ENCODE results near the gene MFAP4. TPM values are rescaled to one million over a fixed set of nuclear protein-coding genes. Genes with fewer than 3 reads are reported as not detected.

MFAP4 gene
- total RNA-seq, 4 donors from 2014 or later = 127 to 315 (median 226) TPM

DNA sequence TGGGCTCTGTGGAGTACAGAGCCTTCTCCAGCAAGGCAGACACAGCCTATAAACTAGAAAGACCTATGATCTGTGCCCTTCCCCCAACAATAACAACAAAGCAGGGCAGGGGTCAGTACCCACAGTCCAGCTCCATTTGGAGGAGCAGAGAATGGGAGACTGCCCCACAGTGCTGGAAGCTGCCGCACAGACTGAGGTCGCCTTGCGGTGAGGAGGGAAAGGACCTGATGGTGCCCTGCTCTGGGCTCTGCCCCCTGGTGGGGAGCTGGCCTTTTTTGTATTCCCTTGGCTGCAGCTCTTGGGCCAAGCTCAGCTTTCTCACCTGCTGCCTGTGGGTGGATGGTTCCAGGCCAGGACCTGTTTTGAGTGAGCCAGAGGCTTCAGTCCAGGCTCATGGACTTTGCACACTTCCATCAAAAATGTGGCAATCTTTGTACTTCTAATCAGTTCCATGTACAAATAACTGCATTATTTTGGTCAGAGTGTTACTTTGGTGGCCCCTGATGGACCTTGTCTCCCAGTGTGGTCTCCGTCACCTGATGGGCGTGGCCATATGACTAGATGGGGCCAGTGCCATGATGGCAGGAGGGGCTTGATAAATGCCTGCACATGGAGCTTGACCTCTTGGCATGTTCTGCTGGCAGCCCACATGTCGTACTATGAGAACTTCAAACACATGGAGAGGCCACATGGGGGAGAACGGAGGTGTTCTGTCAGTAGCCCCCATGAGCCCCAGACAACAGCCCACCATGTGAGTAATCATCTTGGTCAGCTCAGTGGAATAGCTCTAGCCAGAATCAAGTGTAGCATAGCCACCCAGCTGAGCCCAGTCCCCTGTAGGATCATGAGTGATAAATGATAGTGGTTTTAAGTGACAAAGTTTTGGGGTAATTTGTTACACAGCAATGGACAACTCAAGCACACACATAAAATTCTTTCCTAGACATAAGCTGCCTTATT lies 48.7 kb downstream of the MFAP4 start:
- DNase-seq (ENCODE audit: extremely low spot score) = no peak
- H3K4me3 ChIP-seq = no peak overlapping the region
- no peaks in the 10 kb centered on the region for H3K27me3 ChIP-seq
- H3K36me3 ChIP-seq = peaks cover 0 to 23% (median 15%) of the 10 kb centered on the region in 4 donors
- peak overlapping the region in 1 of 4 donors; percentile 21 for H3K27ac ChIP-seq (replicated peaks in 1 of 4)
- H3K4me1 ChIP-seq = peaks cover 17 to 42% (median 27%) of the 10 kb centered on the region in 4 donors
- intact Hi-C loops (cut with DNase I) = no loop called here
- no peaks in the 10 kb centered on the region for H3K9me3 ChIP-seq
- TF ChIP-seq CTCF (IDR thresholded peaks at IDR 0.05) (peak; percentile 32 to 65 (median 42)), EP300 (IDR thresholded peaks at IDR 0.05) (no peak)
- WGBS = 100% methylated on average over 4 of the region's 7 CpGs

DNA sequence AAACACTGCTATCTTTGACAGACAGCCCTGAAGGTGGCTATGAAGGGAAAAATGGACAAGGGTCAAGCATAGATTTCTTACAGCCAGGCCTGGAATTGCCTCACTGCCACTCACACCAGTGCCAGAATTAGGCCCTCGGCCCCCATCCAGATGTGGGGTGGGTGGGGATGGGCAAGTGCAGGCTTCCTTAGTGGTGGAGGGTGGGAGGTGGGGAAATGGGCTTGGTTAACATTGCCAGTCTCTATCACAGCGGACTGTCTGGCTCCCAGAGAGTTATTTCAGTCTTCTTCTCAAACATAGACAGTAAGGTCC lies 49.3 kb downstream of the MFAP4 start:
- Histone ChIP-seq H3K9me3 (no peaks in the 10 kb centered on the region), H3K4me1 (peaks cover 17 to 40% (median 26%) of the 10 kb centered on the region in 4 donors), H3K27me3 (no peaks in the 10 kb centered on the region), H3K36me3 (peaks cover 0 to 29% (median 20%) of the 10 kb centered on the region in 4 donors), H3K27ac (replicated peaks in 1 of 4) (peak overlapping the region in 1 of 4 donors; percentile 21), H3K4me3 (no peak overlapping the region)
- intact Hi-C loops (cut with DNase I) = no loop called here
- WGBS = 67% methylated on average over 2 of the region's 2 CpGs
- no peak for DNase-seq (ENCODE audit: extremely low spot score)
- no peak for TF ChIP-seq EP300 (IDR thresholded peaks at IDR 0.05)
- no peak for TF ChIP-seq POLR2A (IDR thresholded peaks at IDR 0.05; ENCODE audit: low read depth)
- TF ChIP-seq POLR2AphosphoS5 (IDR thresholded peaks at IDR 0.05) = no peak
- no peak for TF ChIP-seq CTCF (IDR thresholded peaks at IDR 0.05)

DNA sequence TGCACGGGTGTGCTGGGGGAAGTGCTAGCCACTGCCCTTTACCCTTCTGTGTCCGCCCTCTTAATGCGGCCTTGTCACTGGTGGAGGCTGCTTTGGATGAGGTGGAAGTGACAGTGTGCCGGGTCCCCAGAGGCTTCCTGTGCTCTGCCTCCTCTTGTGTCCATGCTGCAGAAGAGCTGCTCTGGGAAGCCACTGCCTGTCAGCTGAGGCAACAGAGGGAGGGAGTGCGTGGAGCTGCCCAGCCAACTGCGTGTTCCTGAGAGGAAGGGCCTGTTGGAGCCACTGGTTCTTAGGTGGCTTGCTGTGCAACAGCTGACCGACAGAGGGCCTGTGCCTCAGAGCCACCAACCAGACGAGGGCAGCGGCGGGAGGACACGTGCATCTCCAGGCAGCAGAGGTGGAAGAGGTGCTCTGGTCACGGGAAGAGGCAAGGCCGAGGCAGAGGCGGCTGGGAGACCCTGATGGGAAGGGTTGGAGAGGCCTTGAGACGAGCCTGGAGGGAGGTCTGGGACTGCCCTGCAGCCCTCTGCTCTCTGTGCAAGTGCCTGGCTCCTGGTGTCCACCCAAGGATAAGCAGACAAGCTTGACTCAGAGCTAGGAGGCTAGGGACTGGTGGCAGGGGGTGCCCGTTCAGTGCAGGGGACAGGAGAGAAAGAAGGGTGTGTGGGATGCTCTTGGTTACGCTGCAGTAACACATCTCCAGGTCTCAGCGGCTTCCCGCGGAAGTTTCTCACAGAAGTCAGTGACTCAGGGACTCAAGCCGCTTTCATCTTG lies 49.9 kb downstream of the MFAP4 start:
- H3K36me3 ChIP-seq = peaks cover 0 to 34% (median 23%) of the 10 kb centered on the region in 4 donors
- H3K9me3 ChIP-seq = no peaks in the 10 kb centered on the region
- H3K4me3 ChIP-seq = no peak overlapping the region
- H3K4me1 ChIP-seq = peaks cover 15 to 34% (median 21%) of the 10 kb centered on the region in 4 donors
- peak overlapping the region in 1 of 4 donors; percentile 21 for H3K27ac ChIP-seq (replicated peaks in 1 of 4)
- peak in 2 of 3 experiments; percentile 62 to 66 for TF ChIP-seq CTCF (IDR thresholded peaks at IDR 0.05)
- TF ChIP-seq POLR2A (IDR thresholded peaks at IDR 0.05; ENCODE audit: low read depth) = no peak
- peak in 1 of 2 donors; percentile 40 for TF ChIP-seq POLR2AphosphoS5 (IDR thresholded peaks at IDR 0.05)
- H3K27me3 ChIP-seq = no peaks in the 10 kb centered on the region
- 48% methylated on average over 18 of the region's 21 CpGs for WGBS
- no peak for DNase-seq (ENCODE audit: extremely low spot score)
- intact Hi-C loops (cut with DNase I) = no loop called here

DNA sequence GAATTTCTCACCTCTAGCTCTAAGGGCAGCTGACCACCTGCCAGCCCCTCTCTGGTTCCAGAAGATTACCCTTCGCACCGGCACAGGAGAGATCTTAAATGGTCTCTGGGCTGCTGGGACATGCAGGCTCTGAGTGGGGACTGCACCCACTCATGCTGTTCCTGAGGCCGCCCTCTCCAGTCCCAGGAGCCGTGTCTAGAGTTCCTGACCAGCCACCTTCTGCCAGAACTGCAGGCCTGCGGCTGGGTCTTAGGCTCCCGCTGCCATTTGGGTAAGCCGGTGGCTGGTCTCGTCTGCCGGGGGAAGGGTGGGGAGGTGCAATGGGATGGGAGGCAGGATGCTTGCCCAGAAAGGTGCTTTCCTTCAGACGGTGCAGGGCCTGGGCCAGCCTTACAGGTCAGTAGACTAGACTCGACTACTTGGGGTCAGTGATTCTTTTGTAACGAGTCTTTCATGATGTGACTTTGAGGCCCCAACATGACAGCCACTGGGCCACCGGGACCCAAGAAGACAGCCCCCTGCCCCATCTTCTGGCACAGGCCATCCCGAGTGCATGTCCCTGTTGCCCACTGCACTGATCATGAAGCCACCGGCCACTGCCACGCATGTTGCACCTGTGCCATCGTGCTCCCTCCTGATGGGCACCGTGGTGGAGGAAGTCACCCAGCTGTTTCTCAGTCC lies 50.9 kb downstream of the MFAP4 start:
- peaks cover 0 to 42% (median 30%) of the 10 kb centered on the region in 4 donors for H3K36me3 ChIP-seq
- no peak for DNase-seq (ENCODE audit: extremely low spot score)
- intact Hi-C loops (cut with DNase I) = no loop called here

More for the DNA sequence above, 50.9 kb downstream of the MFAP4 start:
- H3K9me3 ChIP-seq = no peaks in the 10 kb centered on the region
- H3K27ac ChIP-seq (replicated peaks in 1 of 4) = no peak overlapping the region
- peaks cover 11 to 30% (median 17%) of the 10 kb centered on the region in 4 donors for H3K4me1 ChIP-seq
- H3K4me3 ChIP-seq = no peak overlapping the region
- no peak for TF ChIP-seq POLR2AphosphoS5 (IDR thresholded peaks at IDR 0.05)
- H3K27me3 ChIP-seq = no peaks in the 10 kb centered on the region
- 90% methylated on average over 16 of the region's 18 CpGs for WGBS

Measured in esophagus muscularis mucosa (tissue), 4 donors.